Ecto neural progenitor cell (in vitro differentiated cells): ENCODE measurements around the gene DAAM2.
A peak's percentile ranks its signal among the peaks of the same experiment; 100 is the strongest.

Experiments
- DNase-seq: peaks from one replicate; pipeline ENCODE4 v3.0.0-alpha.2; 2018; ENCODE audit warnings: low spot score

The DAAM2 gene

GRCh38 chr6:39790772-39791171 lies 1.4 kb upstream of the DAAM2 start:
- DNase-seq: no peak

DNA sequence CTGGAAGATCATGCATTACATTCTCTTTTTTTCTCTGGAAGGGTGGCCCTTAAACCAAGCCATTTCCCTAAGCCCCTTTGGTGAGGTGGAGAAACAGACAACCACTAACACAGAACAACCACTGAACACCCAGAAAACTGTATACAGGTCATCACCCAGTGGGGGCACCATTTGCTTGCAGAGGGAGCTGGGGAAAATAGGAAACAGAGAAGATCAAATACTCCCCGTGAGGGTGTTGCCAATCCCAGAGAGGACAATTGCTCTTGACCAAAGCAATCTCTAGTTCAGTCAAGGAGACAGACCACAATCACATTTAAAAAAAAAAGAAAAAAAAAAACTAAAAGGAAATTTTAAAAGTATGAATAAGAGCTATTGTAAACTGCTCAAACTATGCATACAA lies 865 bp upstream of the DAAM2 start:
- DNase-seq: no peak

GRCh38 chr6:39792540-39793450 lies 619 bp downstream of the DAAM2 start:
- DNase-seq: peak; percentile 51

GRCh38 chr6:39793516-39793915 lies 1.3 kb downstream of the DAAM2 start:
- peak; percentile 38 for DNase-seq

GRCh38 chr6:39794231-39794630 lies 2.1 kb downstream of the DAAM2 start:
- peak; percentile 35 for DNase-seq

DNA sequence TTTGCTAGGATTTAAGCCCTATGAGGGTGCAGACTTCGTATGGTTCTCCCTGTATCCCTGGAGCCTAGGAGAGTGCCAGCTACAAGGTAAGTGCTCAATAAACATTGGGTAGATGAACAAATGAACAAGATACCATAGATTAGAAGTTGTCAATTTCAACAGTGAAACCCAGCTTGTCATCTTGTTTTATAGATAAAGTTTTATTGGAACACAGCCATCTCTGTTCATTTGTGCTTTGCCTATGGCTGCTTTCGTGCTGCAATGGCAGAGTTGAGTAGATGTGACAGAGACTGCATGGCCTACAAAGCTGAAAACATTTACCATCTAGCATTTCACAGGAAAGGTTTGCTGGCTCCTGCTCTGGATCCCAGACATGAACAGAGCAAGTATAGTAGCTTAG lies 5.6 kb downstream of the DAAM2 start:
- peak; percentile 15 for DNase-seq

GRCh38 chr6:39800034-39801032 lies 8.2 kb downstream of the DAAM2 start:
- peak; percentile 36 for DNase-seq

- DNase-seq: peak; percentile 39
Measured at GRCh38 chr6:39801456-39802251, 9.5 kb downstream of the DAAM2 start.

DNA sequence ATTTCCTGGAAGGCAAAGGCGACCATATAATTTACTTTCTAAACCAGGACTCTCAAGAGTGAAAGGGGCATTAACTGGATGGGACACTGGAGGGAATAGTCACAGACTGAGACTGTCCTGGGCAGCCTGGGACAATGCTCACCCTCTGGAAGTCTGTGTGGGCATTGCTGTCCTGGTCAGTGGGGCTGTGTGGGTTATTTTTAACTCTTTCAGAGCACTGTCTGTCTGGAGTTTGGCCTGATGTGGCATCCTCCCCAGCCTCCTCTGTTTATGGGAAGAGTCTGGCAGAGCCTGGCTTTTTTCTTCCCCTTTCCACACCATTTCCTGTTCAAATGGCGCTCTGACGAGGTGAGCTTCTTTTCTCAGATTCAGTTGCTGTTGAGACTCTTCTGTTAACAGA lies 11.7 kb downstream of the DAAM2 start:
- DNase-seq: peak; percentile 14

GRCh38 chr6:39804466-39805065 lies 12.4 kb downstream of the DAAM2 start:
- peak; percentile 23 for DNase-seq

DNA sequence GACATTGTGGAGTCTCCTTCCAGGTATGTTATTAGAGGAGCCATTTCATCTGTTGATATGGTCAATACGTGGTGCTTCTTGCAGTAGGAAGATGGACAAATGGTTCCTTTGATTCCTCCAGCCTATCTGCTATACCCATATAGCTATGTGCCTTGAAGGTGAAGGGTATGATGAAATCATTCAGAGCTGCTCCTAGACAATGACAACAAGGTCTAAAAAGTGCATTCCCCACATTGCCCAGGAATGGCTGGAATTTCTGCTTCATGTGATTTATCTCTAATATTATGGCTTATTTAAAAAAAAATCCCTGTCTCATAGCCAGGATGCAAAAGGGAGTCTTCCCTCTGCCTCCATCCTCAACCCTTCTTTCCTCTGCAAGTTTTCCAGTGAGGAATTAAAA lies 14.1 kb downstream of the DAAM2 start:
- DNase-seq: no peak

- no peak for DNase-seq
Measured at GRCh38 chr6:39808346-39808745, 16.2 kb downstream of the DAAM2 start.

DNA sequence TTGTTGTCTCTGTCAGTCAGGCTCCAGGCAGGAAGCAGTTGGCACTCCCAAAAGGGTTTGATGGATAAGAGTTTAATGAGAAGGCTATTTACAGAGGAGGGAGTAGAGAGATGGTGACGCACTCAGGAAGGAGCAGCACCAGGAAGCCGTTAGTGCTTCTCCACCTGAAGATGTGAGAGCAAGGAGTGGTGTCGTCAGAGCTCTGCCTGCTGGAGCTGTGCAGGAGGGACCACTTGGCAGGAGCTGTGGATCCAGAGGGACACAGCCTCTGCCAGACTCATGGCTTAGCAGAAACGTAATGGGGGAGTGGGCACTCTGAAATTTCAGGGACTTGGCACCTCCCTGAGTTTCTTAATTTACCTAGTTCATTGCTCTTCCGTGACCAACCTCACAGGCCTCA lies 16.8 kb downstream of the DAAM2 start:
- DNase-seq: no peak

DNA sequence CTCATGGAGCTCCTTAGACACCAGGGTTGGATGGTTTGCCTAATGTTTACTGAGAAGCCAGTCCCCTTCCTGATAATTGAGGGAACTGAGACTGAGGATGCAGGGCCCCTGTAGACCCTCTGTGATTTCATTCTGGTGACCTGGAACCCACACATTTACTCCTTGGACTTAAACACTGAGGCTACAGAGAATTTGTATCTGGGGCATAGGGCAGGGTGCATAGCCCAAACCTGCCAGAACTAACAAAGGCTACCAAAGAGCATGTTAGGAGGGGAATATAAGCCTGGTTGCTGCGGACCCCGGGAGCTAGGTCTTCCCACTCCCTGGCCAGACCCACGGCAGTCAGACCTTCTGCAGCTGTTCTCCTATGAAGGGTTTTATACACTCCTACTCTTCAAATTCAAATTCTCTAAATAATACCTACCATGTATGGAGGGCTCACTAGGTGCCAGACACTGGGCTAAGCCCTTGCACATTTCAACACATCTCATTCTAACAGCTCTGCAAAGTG lies 19.7 kb downstream of the DAAM2 start:
- DNase-seq: no peak

- DNase-seq: no peak
Measured at GRCh38 chr6:39812496-39812852, 20.3 kb downstream of the DAAM2 start.

DNA sequence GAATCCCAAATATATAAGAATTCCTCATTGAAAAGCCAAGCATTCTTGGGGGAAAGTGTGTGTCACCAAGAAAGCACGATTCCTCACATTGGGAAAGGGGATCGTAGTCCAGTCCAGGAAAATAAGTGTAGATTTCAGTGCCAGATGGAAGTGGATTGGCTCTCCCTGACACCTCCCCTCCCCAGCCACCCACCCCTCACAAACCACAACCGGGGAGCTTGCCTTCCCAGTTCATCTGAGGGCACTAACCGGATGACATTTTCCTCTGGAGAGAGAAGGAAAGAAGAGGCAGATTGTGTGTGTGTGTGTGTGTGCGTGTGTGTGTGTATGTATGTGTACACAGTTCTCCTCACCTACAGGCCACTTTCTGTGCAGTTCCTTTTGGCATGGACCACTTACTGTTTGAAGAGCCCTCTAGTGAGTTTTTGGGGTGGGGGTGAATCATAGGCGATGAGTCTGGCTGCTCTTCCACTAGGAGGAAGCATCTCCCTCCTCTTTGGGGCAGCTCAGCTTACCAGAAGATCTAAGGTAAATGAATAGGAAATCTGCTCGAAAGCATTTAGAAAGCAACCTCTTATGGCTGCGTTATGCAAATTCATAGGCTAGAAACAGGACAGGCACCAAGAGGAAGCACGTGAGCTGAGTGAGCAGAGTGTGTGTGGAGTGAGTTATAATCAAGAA lies 20.8 kb downstream of the DAAM2 start:
- DNase-seq: no peak

- no peak for DNase-seq
Measured at GRCh38 chr6:39814236-39814635, 22.1 kb downstream of the DAAM2 start.

DNA sequence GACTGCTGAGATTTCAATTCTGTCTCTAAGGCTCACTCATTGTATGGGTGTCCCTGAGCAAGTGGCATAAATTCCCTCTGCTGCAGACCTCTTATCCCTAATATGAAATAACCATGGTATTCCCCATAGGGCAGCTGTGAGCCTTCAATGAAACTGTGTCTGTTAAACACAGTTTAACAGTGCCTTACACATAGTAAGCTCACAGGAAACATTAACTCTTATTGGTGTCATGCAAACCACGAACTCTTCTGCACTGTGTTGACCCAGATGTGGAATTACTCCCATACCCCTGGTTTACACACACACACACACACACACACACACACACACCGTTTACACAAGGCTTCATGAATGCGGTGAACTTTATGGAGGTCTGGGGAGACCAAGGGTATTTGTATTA lies 23.2 kb downstream of the DAAM2 start:
- no peak for DNase-seq

- DNase-seq: no peak
Measured at GRCh38 chr6:39816747-39817146, 24.6 kb downstream of the DAAM2 start.

GRCh38 chr6:39818695-39819094 lies 26.5 kb downstream of the DAAM2 start:
- no peak for DNase-seq

- no peak for DNase-seq
Measured at GRCh38 chr6:39819228-39819627, 27.1 kb downstream of the DAAM2 start.
